NCI-H1436 treated with DMSO at 0.1 percent for 48 hours (cell line): ENCODE data around the gene FABP1.

Experiments used
- DNase-seq: peaks from one replicate; lab custom pipeline; 2025; lab: John Stamatoyannopoulos, UW

Gene FABP1

DNA sequence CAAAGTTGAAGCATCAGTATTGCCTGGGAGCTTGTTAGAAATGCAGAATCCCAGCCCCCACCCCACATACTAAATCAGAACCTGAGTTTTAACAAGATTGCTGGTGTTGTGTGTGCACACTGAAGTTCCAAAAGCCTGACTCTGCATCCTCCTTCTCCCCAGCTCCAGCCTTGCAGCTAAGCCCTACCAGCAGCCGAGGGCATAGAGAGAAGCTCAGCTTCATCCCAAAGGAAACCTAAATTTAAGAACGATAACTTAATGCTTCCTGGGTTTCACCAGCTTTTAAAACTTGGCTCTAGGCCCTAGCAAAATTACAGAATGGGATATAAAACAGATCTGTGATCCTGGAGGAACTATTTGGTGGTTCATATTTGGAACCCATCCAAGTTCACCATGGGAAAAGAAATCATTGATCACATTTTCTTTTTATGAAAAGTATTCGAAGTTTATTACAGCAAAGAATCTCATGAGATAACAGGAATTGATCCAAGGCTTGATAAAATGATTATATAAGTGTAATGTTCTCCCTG is 49.2 kb downstream of the FABP1 start:
- DNase-seq: no peak

DNA sequence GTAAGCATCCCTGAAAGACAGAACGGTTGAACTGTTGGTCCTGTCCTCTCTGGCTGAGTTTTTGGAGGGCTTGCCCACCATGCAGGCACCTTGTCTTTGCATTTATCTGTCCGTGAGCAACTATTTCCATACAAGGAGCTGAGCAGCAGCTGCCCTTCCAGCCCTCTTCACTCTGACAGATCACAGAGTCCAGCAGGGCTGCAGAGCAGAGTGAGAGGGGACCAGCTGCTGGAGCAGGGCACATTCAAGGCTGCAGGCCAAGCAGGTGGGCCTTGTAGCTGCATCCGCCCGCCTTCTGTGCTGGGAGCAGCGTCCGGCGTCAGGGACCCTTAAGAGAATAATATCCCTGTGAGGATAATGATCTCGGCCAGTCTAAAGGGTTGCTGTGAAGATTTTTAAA is 50.8 kb downstream of the FABP1 start:
- DNase-seq: no peak

GRCh38 chr2:88074854-88075292 is 53.0 kb downstream of the FABP1 start:
- DNase-seq: no peak

DNA sequence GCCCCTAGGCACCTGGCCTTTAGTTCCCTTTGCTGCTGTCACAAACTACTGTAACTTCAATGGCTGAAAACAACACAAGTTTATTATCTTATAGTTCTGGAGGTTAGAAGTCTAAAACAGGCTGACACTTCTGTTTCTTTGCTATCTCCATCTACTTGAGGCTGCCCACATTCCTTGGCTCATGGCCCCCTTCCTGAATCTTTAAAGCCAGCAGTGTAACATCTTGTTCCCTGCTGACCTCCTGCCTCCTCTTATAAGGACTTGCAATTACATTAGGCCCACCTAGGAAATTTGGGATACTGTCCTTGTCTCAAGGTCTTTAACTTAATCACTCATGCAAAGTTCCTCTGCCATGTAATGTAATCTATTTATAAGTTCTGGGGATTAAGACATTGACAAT is 53.7 kb downstream of the FABP1 start:
- DNase-seq: no peak
